NCI-H1105 treated with DMSO at 0.1 percent for 48 hours (cell line): ENCODE measurements around the gene NPDC1.

Source experiments
- DNase-seq: peaks from one replicate; lab custom pipeline; 2025; lab: John Stamatoyannopoulos, UW

The NPDC1 gene

DNA sequence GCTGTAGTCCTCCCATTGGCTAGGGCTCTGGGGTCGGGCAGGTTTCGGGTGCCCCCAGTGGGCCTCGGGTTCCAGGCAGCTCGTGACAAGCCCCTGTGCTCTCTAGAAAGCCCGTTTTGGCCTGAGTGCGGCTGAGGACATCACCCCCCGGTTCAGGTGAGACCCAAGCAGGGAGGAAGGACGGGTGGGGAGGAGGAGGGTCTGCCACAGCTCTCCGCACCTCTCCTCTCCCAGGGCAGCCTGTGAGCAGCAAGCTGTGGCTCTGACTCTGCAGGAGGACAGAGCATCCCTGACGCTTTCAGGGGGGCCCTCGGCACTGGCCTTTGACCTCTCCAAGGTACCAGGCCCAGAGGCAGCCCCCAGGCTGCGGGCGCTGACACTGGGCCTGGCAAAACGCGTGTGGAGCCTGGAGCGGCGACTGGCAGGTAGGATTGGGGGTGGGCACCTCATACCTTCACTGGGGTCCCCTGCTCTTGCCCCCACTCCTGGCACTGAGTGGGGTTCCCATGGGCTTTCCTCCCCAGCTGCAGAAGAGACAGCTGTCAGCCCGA, 53.1 kb downstream of the NPDC1 start:
- no peak for DNase-seq

DNA sequence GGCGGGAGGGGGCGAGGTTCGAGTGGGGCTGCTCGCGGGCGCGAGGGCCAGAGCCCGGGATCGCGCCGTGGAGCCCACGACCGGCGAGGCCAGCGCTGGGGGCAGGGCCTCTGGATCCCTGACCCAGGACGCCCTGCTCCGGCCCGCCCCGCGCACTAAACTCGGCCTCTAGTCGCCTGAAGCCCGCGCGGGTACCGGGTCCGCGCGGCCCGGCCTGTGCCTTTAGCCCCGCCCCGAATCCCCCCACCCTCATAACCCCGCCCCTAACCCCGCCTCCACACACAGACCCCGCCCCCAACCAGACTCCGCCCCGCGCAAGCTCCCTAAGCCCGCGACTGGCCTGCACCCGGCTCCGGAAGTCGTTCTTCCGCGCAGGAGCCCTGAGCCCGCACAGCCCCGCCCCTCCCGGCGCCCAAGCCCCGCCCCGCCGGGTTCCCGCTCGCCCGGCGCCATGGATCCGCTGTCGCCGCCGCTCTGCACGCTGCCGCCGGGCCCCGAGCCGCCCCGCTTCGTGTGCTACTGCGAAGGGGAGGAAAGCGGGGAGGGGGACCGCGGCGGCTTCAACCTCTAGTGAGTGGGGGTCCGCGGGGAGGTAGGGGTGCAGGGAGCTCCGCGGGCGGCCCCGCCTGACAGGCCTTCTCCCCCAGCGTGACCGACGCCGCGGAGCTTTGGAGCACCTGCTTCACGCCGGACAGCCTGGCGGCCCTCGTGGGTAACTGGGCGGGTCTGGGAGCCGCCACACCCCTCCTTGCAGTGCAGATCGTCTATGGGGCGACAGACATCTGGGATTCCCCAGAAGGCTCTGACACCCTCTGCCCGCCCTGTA, 53.8 kb downstream of the NPDC1 start, which contains the start of gene PAXX:
Gene PAXX (plus strand): TSS at position 430 of the 826 bp plus-strand sequence. CDS start 22 bp downstream, at position 452.
- DNase-seq, result peak; percentile 66

DNA sequence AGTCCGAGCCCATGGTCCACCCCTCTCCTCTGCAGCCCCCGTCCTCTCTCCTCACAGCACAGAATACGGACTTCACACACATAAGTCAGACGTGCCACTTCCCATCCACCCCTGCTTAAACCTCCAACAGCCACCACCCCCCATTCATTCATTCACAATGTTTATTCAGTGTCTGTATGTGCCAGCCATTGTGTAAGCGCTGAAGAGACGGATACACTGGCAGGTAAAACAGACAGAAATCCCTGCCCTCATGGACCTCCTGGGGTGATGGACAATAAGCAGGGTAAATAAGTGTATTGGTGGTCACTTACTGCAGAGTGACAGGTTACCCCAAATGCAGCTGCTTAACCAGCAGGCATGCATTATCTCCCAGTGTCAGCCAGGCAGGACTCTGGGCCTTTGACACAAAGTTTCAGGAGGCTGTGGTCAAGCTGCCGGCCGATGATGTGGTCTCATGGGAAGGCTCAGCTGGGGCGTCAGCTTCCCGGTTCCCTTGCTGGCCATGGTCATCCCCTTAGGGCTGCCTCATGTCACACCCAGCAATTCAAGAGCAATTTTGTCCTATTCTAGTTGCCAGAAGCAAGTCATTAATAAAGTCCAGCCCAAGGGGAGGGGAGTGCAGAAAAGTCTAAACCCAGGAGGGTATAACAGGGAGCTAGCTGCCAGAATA, 55.6 kb downstream of the NPDC1 start:
- DNase-seq, result no peak
